ENCODE data around the gene ASCC2.

ASCC2 gene

DNA sequence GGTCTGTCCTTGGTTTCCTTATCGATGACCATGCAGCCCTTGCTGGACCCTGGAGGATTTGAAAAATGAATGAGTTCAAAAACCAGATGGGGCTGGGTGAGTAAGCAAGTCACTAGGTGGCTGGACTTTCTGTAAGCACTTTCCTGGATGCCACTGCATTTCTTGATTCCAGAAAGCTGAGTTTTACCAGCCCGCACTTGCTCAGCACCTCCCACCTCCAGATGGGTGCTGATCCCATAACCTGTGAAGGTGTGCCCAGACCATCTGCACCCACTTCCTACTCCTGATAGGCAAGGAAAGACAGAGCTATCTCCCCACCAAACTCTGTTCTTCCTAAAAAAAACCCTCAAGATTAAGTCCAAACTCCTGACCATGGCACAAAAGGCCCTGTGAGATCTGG lies 21.1 kb downstream of the ASCC2 start:
- no peak for DNase-seq (ENCODE audit: low read depth)

DNA sequence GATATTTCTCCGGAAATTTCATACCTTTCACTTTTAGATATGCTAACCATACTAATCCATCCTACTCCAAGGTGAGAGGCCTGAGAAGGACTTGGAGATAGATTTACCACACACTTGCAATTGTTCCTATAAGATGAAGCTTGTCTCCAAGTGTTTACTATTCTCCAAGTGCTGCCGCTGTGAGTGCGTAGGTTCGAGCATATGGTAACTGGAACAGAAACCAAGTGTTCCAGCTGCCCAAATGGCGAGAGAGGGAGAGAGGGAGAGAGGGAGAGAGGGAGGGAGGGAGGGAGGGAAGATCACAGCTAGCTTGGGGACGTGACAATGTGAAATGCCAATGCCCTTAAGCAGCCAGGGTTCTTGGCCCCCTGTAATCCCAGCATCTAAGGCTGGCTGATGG lies 21.5 kb downstream of the ASCC2 start:
- DNase-seq (ENCODE audit: low read depth), result no peak

DNA sequence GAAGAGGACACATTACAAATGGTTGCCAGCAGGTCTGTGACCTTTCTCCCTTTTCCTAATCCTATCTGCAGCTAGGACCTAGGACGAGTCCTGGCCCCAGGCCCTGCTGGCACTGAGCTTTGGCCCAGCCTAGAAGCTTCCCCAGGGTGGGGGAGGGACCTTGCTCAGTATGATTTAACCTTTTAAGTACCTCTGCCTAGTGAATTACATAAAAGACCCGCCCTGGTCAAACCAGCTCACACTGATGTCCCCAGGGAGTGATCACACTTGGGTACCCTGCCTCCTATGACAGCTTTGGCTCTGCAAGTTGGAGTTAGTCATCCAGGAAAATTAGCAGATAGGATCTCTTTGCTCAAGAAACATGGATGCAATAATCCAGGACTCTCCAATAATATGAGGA lies 21.9 kb downstream of the ASCC2 start:
- no peak for DNase-seq (ENCODE audit: low read depth)

DNA sequence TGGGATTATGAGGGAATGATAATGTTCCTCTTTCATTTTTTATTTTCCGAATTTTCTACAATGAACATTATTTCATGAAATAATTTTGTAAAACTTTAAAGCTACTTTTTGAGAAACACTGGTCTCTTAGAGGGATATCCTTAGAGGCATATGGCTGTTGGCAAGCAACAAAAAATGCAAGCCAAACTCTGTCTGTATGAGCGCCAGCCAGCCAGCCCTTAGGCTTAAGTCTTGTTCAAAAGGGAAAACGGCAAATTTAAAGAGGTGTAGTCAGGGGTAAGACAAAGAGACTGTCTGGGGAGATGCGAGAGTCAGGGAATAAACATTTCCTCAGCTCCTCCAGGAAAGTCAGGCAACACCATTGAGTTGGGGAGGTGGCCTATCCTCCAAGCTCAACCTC lies 22.5 kb downstream of the ASCC2 start:
- no peak for DNase-seq (ENCODE audit: low read depth)

DNA sequence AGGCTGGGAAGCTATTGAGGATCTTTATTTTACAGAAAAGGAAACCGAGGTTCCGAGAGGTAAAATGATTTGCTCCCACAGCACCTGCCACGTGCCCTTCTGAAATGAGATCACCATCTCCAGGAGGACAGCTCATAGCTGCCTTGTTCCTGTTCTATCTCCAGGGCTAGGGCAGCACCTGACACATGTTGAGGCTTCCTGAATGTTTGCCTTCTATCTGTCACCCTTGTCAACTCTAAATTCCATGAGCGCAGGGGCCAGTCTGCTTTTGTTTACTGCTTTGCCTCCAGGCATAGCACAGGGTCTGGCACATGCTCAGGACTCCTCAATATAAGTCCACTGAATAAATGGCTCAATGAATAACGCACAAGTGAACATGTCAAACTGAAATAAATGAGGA lies 24.1 kb downstream of the ASCC2 start:
- no peak for DNase-seq (ENCODE audit: low read depth)

DNA sequence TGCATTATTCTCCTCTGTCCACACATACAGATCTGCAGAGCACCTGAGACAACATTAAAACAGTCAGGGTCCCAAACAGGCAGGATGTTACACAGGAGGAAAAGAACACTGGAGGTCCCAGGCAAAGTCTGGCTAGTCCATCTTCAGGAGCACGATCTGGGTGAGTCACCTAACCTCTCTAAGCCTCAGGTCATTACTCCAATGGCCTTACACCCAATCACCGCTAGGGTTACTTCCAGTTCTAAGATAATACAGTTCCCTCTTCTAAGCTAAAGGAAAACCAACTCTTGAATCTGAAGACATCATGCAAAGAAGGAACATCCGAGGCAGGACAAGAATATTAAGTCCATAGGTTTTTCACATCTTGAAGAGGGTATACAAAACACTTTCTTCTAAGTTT lies 24.5 kb downstream of the ASCC2 start:
- no peak for DNase-seq (ENCODE audit: low read depth)

DNA sequence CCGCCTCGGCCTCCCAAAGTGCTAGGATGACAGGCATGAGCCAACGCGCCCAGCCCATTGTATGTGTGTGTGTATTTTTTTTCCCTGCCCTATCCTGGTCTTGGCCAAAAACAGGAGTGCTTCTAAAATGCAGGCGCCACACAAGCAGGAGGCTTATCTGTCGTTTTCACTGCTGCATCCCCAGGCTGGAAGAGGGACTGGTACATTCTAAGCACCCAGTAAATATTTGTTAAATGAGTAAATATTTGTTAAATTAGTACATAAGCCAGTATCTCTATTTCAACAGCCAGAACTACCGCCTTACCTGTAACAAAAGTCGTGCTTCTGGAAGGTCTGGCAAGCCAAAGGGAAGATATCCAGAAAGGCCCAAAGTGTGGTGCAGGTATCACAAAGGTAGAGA lies 24.9 kb downstream of the ASCC2 start:
- no peak for DNase-seq (ENCODE audit: low read depth)

DNA sequence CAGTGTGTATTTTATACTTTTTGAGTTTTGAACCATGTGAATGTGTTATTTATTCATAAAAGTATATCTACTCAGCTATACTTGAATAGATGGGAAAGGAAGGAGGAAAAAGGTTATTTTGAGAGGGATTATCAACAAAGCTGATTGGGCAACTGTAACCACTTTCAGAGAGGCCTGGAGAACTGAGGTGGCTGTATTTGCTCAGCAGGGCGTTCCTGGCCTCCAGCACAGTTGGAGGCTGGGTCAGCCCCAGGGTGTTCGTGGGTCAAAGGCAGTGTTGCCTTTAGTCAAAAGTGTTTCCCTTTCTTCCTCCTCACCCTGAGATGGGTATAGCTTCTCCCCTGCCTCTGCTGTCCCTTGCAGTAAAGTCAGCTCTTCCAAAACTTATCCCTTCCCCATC lies 26.7 kb downstream of the ASCC2 start:
- no peak for DNase-seq (ENCODE audit: low read depth)

DNA sequence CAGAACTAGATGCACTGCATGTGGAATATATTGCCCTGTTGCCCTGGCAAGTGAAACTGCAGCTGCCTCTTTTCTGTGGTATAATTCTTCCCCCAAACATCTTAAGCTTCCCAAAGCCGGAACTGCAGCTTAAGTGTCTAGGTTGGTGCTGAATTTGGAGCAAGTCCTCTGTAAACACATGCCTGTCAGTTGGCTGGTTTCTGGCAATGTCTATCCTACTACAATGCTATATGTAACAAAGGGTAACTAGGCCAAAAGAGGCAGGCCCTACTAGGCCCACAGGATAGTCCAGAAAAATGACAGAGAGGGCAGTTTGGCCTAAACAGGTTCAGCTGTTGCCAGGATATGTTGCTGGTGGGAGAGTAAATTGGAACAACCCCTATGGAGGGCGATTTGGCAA lies 27.9 kb downstream of the ASCC2 start:
- no peak for DNase-seq (ENCODE audit: low read depth)

DNA sequence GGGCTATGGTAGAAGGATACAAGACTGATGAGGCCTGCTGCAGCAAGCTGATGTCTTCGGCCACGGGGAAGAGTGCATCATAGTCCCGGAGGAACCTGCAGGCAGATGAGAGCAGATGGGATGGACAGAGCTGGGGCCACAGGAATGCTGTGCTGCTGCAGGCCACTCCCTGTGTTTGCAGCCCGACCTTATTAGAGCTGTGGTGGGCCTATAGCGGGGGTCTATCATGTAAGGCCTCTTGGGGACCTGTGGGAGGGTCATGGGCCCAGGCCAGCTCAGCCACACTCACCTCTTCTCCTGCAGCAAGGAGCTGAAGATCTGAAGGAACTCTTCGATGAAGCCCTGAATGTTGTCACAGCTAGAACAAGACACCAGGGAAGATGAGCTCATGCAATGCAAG lies 31.9 kb downstream of the ASCC2 start:
- DNase-seq (ENCODE audit: low read depth), result no peak

DNA sequence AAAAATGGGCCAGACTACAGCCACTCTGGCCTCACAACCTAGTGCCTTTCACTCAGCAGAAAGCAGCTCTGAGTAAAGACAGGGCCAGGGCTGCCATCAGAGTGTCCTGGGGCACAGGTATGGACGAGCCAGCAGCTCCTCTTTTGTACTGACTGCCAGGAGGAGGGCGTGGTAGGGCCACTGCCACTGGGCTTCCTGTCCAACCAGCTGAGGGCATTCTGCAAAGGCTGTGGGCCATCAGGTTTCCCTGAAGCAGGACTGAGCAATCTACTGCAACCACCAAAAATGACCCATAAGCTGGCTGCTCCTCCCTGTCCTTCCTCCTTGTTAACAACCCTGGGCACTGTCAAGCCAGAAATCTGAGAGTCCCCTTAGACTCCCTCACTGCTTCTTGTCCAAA lies 33.1 kb downstream of the ASCC2 start:
- DNase-seq (ENCODE audit: low read depth), result no peak

DNA sequence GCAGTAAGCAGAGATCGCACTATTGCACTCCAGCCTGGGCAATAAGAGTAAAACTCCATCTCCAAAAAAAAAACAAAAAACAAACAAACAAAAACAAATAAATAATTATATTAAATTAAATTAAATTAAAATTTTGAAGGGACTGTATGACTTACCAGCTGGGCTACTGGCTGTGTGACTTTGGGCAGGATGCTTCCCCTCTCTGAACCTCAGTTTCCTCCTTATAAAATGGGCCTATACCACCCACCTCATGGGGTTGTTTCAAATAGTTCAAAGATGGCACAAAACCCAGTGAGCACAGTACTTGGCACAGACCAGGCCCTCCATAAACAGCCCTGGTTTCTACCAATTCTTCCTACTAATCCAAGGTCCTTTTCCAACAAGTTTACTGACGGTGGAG lies 34.9 kb downstream of the ASCC2 start:
- no peak for DNase-seq (ENCODE audit: low read depth)

DNA sequence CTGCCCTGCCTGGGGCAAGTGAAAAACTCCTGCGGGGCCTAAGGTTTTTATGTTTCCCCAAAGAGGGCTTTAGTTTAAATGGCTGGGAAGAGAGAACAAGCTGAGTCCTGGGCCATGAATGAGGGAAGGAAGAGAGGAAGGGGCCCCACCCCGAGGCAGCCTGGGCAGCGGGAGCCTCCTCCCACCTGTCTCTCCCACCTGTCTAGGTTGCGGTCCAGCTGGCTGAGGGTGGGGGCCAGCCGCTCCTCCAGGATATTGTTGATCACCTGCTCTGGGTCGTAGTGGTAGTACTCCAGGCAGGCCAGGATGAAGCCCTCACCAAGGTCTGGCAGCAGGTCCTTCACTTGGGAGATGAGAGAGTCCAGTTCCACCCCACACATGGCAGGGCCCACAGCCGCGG lies 36.3 kb downstream of the ASCC2 start:
- no peak for DNase-seq (ENCODE audit: low read depth)

DNA sequence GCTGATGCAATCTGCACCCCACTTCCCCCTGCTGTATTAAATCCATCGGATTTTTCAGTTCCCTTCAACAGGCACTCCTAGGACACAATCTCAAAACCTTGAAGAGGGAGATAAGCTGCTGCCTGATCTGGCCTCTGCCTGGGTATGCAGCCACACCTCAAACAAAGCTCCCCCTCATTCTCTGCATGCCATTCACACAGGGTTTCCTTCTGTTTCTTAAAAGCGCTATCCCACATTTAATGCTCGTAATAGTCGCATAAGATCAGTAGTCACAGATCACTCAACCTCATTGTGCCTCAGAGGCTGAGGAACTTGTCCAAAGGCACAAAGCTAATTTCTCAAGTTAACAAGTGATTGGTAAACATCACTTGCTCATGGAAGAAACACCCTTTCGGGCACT lies 36.9 kb downstream of the ASCC2 start:
- no peak for DNase-seq (ENCODE audit: low read depth)

DNA sequence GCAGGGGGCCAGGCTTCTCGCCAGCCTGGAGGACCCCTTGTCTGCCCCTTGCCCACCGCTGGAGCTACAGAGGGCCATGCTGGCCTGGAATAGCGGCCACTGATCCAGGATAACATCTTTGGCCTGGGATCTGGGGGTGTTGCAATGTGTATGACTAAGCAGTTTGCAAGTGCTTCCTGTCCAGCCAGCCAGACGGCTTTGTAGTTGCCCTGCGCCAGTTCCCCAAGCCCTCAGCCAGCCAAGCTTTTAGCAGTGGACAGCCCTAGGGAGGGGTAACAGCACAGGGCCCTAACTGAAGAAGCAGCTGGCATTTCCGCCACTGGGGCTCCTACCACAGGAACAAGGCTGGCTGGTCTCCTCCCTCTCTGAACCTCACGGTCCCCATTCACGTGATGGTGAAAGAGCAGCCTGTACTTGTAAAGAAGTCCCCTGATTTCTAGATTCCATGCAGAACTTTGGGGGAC lies 38.8 kb downstream of the ASCC2 start:
- no peak for DNase-seq (ENCODE audit: low read depth)

DNA sequence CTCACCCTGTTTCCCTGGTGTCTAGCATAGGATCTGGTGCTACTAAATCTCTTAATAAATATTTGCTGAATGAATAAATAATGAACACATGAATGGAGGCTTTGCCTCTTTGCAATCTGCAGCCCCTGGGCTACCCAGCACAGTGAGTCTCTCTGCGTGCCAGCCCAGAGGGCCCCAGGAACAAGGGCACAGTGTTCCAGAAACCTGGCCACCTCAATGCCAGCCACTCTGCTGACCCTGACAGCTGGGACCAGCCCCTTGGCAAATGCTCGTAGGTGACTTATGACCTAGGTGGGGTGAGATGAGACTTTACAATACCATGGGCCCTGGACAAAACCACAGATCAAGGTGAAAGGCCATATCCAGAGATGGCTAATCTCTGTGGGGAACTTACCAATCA lies 39.3 kb downstream of the ASCC2 start:
- no peak for DNase-seq (ENCODE audit: low read depth)

DNA sequence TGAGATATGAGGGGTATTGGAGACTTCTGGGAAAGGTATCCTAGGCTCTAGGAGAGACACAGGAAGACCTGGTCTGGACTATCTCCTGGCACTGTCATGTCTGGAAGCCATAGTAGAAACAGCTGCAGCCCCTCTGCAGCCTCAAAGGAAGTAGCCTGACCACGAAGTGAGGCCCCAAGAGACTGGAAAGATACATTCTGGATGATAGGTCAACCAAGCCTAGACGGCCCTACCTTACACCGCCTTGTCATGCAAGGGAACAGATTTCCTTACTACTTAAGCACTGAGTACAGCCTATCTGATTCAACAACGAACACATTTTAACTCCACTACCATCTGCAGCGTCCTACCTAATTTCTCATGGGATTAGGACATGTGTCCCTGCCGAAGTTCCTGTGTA lies 39.8 kb downstream of the ASCC2 start:
- no peak for DNase-seq (ENCODE audit: low read depth)

DNA sequence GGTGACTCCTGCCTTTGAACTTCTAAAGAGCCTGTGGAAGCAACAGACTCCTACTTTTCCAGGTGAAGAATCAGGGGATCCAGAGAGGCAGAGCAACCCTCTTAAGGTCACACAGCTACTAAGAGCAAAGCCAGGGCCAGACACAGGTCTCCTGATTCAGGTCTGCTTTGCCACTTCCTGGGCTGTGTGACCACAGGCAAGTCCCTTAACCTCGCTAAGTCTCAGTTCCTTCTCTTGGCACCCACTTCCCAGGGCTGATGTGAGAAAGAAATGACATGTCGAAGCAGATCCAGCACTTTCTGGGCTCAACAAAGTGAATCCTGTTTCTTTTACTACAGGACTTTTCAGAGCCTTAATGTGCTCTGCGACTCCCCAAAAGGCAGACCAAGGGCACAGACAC lies 40.7 kb downstream of the ASCC2 start:
- DNase-seq (ENCODE audit: low read depth), result no peak

DNA sequence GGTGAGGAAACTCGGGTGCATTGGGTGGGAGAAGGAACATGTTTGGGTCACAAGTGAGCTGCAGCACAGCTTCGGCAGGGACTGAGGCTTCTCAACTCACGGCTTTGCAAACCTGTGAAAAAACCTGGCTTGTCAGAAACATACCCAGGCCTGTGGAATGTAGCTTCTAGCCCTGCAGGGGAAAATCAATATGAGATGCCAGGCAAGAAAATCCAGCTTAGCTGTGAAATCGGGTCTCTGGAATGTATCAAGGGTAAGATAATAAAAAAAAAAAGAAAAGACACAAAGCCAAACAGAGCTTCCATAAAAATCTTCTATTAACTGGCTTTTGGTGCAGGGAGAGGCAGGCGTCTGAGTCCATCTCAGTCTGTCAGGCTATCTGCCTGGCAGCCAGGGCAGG lies 42.4 kb downstream of the ASCC2 start:
- no peak for DNase-seq (ENCODE audit: low read depth)

DNA sequence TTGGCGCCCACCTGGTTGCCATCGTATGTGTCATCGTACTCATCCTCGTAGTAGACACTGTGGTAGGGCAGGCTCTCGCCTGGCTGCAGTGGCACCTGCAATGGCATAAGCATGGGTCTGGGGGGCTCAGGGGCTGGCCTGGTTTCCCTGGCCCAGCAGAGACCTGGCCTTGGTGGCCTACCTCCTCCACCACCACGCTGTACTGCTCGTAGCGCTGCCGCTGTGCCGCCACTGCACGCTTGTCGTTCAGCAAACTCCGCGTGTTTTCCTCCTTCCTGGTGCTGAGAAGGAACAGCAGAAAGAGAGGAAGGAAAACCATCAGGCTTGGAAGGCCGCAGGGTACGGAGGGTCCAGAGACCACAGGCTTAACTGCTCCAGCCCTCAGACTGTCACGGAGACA lies 44.7 kb downstream of the ASCC2 start:
- no peak for DNase-seq (ENCODE audit: low read depth)

DNA sequence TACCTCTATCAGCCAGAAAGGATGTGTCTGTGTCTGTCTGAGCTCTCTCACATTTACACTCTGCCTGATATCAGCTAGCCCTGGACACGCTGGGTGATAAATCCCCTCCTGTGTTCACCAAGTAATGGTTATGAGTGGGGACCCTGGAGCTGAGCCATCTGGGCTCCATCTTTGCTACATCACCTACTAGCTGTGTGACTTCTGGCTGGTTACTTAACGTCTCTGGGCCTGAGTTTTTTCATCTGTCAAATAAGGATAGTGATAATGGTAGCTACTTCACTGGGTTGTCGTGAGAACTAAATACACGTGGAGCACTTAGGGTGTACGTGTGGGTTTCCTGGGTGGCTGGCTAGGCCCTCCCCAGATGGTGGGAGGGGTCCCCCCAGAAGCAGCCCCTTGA lies 48.0 kb downstream of the ASCC2 start:
- no peak for DNase-seq (ENCODE audit: low read depth)

DNA sequence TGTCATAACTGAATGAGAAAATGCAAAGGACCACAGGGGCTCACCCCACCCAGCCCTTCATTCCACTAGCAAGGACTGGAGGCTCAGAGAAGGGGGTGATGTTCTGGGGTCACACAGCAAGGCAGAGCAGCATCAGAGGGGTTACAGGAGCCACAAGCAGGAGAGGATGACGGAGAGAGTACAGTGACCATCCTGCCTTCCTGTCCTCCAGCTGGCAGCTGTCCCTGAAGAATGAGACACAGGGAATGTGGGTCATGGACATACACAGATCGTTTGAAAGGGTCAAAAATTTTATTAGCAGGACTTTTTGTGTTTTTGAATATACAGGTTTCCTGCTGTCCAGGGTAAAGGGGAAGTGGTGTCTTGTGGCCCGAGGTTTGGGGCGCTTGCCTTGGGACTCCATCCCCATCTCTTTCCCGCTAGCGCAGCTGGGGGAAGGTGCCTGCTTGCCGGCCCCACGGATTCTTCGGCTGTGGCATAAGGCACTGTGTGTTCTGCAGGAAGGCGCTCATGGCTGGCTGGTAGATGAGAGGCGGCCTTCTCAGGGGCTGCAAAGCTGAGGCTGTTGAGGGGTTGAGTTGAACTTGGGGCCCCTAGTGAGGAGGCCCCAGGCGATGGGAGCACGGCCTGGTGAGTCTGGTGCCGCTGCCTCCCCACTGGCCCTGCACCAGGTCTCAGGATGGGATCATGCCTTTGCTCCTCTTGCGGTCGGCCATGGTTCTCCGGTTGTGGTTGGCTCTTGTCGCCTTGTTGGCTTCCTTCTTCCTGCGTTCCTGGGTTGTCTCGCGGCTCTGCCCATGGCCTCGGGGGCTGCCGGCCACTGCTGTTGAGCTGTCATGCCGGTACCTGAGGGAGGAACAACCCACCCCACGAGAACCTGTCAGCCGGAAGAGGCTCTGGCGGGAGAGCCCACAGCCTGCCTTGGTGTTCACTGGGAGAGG lies 49.5 kb downstream of the ASCC2 start:
- no peak for DNase-seq (ENCODE audit: low read depth)

DNA sequence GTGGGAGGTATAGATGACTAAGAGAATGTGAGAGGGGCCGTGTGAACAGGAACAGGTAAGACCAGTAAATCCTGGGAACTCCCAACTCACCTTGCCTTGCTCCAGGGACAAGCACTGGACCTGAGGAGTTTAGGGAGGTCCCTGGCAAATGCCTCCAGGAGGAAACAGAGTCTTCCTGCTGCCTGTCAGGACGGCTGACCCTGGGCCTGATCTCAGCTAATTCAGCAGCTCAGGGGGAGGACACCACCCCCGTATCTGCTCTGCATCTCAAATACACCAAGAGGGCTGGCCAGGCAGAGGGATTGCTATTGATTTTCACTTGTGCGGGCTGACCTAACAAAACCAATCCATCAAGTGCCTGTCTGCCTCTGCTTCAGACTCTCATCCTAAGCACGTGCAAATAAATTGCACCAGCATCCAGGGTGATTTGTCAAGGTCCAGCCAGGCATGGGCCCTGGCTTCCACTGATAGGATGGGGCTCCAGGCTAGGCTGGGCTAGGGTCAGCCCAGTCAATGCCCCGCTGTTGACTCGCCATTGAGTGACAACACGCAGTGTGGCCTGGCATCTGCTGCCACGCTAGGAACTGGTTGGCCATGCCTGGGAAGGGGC lies 50.6 kb downstream of the ASCC2 start:
- DNase-seq (ENCODE audit: low read depth), result no peak

DNA sequence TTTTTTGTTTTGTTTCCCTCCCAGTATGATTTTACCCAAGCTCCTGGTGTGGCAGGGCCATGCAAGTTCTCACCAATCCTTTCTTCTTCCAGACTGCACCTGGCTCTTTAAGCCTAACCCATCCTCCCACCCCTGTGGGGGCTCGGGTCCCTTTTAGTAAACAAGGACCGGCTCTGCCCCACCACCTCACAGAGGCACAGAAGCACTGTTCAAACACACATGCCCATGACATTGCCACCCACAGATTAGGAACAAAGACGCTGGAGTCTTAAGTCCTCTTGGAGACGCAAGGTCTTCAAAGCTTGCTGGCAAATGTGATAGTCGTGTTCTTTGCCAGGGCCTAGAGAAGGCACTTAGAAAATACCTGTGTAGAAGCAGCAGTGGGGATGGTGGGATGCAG lies 52.0 kb downstream of the ASCC2 start:
- no peak for DNase-seq (ENCODE audit: low read depth)
